D341Med (cell line): Measurements from ENCODE around the gene PTTG1.

ENCODE experiments used
- DNase-seq: peaks from one replicate; pipeline ENCODE4 v3.0.0; 2012; ENCODE audit warnings: low spot score

The PTTG1 gene

GRCh38 chr5:160421625-160422258 is at the start of gene PTTG1:
PTTG1 (plus strand) TSS chr5:160421855; CDS start chr5:160422313, 458 bp downstream.
- peak; percentile 91 for DNase-seq

- no peak for DNase-seq
Observed at GRCh38 chr5:160375166-160375565, 46.5 kb upstream of the PTTG1 start.

GRCh38 chr5:160375701-160376100 is 46.0 kb upstream of the PTTG1 start:
- no peak for DNase-seq

- no peak for DNase-seq
Observed at GRCh38 chr5:160376416-160376815, 45.2 kb upstream of the PTTG1 start.

DNA sequence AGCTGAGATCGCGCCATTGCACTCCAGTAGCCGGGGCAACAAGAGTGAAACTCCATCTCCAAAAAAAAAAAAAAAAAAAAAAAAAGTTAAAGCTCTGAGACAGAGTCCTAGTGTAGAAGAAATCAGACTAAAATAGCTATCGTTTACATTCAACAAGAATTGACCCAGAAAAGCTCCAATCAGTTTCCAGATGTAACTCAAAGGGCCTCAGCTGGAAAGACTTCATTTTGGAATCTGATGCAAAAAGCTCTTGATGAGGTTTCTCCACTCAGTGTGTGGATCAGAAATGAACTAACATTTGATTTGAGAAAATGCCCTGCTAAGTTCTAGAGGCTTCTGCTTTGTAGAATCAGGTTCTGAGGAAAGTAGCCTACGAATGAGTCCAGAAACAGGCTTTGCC is 44.0 kb upstream of the PTTG1 start:
- no peak for DNase-seq

DNA sequence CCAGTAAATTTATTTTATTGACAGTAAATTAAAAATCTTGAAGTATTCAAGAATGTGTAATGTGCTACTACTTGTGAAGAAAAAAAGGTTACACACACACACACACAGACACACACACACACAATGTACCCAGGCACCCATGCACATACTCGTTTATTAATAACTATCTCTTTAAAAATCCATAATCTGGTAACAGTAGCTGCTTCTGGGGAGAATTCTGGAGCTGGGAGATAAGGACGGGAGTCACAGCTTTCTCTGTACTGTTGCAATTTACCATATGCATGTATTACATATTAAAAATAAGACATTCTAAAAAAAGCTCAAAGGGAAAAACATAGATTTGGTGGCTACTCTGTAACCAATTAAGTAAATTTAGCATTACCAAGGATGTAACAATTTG is 43.3 kb upstream of the PTTG1 start:
- DNase-seq: no peak

DNA sequence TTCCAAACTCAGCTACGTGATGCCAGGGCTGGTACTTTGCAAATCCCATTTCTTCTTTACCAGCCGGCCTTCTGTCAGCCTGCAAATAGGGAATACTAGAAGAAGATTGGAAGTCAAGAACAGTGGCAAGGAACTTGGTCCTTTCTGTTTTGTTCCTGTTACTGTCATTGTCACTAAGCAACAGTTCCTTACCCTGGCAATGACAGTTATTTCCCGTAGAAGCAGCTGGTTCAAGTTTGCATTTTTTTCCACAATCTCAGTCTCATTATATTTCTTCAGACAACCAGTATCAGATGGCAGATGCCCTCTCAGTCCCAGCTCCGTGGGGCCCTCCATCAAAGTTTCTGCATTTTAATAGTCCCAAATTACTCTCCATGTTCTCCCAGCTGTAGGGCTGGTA is 42.1 kb upstream of the PTTG1 start:
- DNase-seq: no peak

GRCh38 chr5:160380041-160380440 is 41.6 kb upstream of the PTTG1 start:
- no peak for DNase-seq

DNA sequence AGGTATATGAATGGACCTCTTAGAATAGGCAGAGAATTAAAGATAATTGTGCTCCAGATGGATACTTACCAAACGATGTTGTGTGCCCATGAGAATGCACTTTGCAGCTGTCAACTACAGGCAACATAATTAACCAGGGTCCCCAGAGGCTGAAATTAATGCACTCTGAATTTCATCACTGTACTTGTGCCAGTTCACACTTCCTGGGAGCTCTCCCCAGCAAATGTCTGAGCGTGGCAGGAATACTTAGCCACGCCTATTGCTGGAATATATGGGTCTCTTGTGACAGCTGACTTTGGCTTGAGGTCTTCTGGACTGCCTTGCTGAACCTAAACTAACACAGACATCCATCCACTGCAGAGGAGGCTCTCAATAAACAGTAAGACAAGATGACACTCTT is 39.3 kb upstream of the PTTG1 start:
- DNase-seq: peak; percentile 46

DNA sequence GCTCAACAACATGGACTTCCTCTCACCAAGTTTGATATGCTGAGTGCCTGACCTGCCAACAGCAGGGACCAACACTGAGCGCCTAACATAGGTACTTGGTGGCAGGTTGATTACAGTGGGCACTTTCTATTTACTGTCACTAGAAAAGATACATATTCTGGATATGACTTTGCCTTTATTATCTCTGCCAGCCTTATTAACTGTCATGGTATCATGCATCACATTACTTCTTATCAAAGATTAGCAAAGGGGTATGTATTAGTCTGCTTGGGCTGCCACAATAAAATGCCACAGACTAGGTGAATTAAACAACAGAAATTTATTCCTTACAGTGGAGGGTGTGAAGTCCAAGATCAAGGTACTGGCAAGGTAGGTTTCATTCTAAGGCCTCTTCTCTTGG is 37.0 kb upstream of the PTTG1 start:
- no peak for DNase-seq

- DNase-seq: no peak
Observed at GRCh38 chr5:160385496-160385895, 36.2 kb upstream of the PTTG1 start.

GRCh38 chr5:160387445-160387844 is 34.2 kb upstream of the PTTG1 start:
- DNase-seq: no peak

- DNase-seq: no peak
Observed at GRCh38 chr5:160390787-160391696, 30.6 kb upstream of the PTTG1 start.

DNA sequence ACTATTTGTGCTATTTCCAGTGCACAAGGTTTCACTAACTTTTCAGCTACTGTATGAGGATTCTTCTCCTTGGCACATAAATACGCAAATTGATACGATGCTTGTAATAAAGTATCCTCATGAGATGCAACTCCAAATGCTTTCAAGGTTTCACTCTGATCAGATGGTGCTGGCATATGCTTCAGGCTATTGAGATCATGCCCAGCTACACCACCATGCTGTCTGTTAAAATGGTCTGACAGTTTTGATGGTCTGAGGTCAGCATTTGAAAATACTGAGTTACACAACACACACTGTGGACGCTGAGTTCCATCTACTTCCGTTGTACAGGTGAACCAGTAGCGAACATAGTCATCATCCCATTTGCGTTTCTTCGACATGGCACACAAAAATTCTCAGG is 26.5 kb upstream of the PTTG1 start:
- no peak for DNase-seq

- DNase-seq: no peak
Observed at GRCh38 chr5:160397492-160397891, 24.2 kb upstream of the PTTG1 start.

DNA sequence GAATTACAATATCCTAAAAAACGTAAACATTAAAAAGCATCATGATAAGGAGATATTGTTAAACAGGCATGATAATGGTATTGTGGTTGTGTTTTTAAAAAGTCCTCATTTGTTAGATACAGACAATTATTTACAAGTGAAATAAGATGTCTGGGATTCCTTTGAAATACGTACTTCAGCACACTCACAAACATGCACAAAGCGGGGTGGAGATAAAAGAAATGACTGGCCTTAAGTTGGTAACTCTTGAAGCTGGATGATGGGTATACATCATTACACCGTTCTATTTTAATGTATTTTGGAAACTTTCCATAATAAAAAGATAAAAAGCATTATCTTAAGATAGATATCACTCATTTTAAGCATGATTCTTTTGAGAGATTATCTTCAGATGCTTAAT is 22.8 kb upstream of the PTTG1 start:
- DNase-seq: no peak

DNA sequence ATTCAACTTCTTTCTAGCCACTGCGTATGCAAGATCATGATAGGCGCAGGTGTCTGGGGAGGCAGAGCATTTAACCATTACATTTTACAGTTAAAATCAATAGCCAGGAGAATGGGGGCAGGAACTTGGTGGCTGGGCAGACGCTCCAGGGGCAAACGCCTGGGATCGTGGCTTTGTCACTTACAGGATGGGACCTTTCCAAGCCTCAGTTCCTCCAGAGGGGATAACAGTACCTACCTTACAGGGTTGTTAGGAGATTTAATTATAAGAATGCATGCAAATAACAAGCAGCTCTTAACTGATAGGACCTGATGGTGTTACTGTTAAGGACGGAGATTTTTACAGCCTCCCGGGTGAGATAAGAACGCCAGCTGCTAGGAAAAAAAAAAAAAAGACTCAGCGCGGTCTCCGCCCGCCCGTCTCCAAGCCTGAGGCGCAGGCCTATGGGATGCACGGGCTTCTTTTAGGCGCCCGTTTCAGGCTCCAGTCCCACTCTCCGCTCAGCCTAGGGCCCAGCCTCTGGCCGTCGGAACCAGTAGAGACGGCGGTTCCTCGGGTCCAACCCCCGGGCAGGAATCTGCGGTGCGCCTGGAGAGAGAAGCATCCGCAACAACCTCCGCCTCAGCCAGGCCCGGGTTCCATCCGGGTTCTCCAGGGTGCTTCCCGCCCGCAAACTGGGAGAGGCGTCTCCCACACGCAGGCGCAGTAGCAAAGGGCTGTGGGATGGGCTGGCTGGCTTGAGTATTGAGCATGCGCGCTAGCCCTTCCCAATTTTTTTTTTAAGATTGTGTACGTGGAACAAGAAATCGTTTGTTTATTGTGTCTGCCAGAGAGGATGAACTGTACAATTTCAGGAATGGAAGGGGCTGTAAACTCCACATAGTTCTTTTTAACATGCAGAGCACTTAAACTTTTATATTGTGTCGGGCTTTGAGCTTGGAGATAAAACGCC is 22.0 kb upstream of the PTTG1 start, which contains the start of gene FAM200C:
FAM200C (minus strand) TSS at position 653 of the 952 bp plus-strand sequence. CDS start 4,564 bp downstream, outside the sequence.
- DNase-seq: peak; percentile 99

GRCh38 chr5:160418561-160419457 is 2.8 kb upstream of the PTTG1 start, which contains the start of gene SLU7:
SLU7 (minus strand) TSS chr5:160419081; CDS start chr5:160415294, 3,787 bp downstream.
- peak; percentile 94 for DNase-seq

- no peak for DNase-seq
Observed at GRCh38 chr5:160419458-160420330, 2.0 kb upstream of the PTTG1 start.

DNA sequence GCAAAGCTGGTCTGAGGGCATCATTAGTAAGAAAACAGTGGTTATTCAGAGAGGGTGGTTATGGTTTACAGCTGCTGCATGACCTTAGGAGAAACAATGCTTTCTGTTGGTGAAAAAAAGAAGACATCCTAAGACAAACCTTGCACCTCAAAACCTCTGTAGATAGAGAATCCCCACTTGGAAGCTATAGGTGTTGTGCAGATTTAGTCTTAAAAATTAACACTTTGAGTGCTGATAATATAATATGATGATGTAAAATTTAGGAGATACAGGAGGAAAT is 1.4 kb upstream of the PTTG1 start:
- DNase-seq: no peak
